Measurements from ENCODE around the gene TSC1.

DNA sequence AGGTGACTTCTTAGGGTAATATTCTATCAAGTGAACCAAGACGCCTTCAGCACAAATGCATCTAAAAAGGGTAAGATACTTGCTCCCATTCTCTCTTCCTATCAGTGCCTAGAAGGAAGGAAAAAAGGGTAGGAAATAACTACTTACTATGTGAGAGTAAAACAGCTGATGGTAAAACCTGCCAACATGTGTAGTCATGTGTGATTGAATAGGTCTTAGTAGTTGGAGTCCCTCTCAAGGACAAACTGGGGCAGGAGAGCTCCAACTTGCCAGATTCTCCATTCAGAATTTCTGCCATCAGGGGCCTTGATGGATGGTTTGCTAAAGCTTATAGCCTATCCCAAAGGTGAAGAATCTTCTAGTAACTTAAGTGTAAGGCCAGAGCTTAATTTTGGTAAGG lies 5.2 kb downstream of the TSC1 start:
- TF ChIP-seq, protein P1, sequence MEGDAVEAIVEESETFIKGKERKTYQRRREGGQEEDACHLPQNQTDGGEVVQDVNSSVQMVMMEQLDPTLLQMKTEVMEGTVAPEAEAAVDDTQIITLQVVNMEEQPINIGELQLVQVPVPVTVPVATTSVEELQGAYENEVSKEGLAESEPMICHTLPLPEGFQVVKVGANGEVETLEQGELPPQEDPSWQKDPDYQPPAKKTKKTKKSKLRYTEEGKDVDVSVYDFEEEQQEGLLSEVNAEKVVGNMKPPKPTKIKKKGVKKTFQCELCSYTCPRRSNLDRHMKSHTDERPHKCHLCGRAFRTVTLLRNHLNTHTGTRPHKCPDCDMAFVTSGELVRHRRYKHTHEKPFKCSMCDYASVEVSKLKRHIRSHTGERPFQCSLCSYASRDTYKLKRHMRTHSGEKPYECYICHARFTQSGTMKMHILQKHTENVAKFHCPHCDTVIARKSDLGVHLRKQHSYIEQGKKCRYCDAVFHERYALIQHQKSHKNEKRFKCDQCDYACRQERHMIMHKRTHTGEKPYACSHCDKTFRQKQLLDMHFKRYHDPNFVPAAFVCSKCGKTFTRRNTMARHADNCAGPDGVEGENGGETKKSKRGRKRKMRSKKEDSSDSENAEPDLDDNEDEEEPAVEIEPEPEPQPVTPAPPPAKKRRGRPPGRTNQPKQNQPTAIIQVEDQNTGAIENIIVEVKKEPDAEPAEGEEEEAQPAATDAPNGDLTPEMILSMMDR (conservative IDR thresholded peaks at IDR 0.05; ENCODE audit: low read depth in 2 of 2): no peak
- TF ChIP-seq NANOG (IDR thresholded peaks at IDR 0.05; ENCODE audit: borderline replicate concordance) (no peak), EZH2 (IDR thresholded peaks at IDR 0.05; ENCODE audit: low read depth, unreplicated experiment) (no peak), POLR2AphosphoS5 (IDR thresholded peaks at IDR 0.05; ENCODE audit: low read depth) (no peak), EZH2phosphoT487 (IDR thresholded peaks at IDR 0.05; ENCODE audit: unreplicated experiment) (no peak), JUNB (IDR thresholded peaks at IDR 0.05; ENCODE audit: unreplicated experiment) (no peak), STAT1 (IDR thresholded peaks at IDR 0.05; ENCODE audit: unreplicated experiment) (no peak), CREB1 (CRISPR knock-in tag; IDR thresholded peaks at IDR 0.05; ENCODE audit: low read depth) (no peak), ZNF114 (CRISPR knock-in tag; IDR thresholded peaks at IDR 0.05) (no peak)
- TF ChIP-seq, protein P2, sequence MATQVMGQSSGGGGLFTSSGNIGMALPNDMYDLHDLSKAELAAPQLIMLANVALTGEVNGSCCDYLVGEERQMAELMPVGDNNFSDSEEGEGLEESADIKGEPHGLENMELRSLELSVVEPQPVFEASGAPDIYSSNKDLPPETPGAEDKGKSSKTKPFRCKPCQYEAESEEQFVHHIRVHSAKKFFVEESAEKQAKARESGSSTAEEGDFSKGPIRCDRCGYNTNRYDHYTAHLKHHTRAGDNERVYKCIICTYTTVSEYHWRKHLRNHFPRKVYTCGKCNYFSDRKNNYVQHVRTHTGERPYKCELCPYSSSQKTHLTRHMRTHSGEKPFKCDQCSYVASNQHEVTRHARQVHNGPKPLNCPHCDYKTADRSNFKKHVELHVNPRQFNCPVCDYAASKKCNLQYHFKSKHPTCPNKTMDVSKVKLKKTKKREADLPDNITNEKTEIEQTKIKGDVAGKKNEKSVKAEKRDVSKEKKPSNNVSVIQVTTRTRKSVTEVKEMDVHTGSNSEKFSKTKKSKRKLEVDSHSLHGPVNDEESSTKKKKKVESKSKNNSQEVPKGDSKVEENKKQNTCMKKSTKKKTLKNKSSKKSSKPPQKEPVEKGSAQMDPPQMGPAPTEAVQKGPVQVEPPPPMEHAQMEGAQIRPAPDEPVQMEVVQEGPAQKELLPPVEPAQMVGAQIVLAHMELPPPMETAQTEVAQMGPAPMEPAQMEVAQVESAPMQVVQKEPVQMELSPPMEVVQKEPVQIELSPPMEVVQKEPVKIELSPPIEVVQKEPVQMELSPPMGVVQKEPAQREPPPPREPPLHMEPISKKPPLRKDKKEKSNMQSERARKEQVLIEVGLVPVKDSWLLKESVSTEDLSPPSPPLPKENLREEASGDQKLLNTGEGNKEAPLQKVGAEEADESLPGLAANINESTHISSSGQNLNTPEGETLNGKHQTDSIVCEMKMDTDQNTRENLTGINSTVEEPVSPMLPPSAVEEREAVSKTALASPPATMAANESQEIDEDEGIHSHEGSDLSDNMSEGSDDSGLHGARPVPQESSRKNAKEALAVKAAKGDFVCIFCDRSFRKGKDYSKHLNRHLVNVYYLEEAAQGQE (IDR thresholded peaks at IDR 0.05; ENCODE audit: unreplicated experiment): no peak
- TF ChIP-seq, protein P3, sequence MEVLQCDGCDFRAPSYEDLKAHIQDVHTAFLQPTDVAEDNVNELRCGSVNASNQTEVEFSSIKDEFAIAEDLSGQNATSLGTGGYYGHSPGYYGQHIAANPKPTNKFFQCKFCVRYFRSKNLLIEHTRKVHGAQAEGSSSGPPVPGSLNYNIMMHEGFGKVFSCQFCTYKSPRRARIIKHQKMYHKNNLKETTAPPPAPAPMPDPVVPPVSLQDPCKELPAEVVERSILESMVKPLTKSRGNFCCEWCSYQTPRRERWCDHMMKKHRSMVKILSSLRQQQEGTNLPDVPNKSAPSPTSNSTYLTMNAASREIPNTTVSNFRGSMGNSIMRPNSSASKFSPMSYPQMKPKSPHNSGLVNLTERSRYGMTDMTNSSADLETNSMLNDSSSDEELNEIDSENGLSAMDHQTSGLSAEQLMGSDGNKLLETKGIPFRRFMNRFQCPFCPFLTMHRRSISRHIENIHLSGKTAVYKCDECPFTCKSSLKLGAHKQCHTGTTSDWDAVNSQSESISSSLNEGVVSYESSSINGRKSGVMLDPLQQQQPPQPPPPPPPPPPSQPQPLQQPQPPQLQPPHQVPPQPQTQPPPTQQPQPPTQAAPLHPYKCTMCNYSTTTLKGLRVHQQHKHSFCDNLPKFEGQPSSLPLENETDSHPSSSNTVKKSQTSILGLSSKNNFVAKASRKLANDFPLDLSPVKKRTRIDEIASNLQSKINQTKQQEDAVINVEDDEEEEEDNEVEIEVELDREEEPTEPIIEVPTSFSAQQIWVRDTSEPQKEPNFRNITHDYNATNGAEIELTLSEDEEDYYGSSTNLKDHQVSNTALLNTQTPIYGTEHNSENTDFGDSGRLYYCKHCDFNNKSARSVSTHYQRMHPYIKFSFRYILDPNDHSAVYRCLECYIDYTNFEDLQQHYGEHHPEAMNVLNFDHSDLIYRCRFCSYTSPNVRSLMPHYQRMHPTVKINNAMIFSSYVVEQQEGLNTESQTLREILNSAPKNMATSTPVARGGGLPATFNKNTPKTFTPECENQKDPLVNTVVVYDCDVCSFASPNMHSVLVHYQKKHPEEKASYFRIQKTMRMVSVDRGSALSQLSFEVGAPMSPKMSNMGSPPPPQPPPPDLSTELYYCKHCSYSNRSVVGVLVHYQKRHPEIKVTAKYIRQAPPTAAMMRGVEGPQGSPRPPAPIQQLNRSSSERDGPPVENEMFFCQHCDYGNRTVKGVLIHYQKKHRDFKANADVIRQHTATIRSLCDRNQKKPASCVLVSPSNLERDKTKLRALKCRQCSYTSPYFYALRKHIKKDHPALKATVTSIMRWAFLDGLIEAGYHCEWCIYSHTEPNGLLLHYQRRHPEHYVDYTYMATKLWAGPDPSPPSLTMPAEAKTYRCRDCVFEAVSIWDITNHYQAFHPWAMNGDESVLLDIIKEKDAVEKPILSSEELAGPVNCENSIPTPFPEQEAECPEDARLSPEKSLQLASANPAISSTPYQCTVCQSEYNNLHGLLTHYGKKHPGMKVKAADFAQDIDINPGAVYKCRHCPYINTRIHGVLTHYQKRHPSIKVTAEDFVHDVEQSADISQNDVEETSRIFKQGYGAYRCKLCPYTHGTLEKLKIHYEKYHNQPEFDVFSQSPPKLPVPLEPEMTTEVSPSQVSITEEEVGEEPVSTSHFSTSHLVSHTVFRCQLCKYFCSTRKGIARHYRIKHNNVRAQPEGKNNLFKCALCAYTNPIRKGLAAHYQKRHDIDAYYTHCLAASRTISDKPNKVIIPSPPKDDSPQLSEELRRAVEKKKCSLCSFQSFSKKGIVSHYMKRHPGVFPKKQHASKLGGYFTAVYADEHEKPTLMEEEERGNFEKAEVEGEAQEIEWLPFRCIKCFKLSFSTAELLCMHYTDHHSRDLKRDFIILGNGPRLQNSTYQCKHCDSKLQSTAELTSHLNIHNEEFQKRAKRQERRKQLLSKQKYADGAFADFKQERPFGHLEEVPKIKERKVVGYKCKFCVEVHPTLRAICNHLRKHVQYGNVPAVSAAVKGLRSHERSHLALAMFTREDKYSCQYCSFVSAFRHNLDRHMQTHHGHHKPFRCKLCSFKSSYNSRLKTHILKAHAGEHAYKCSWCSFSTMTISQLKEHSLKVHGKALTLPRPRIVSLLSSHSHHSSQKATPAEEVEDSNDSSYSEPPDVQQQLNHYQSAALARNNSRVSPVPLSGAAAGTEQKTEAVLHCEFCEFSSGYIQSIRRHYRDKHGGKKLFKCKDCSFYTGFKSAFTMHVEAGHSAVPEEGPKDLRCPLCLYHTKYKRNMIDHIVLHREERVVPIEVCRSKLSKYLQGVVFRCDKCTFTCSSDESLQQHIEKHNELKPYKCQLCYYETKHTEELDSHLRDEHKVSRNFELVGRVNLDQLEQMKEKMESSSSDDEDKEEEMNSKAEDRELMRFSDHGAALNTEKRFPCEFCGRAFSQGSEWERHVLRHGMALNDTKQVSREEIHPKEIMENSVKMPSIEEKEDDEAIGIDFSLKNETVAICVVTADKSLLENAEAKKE (CRISPR knock-in tag; IDR thresholded peaks at IDR 0.05): no peak
- TF ChIP-seq, protein P4, sequence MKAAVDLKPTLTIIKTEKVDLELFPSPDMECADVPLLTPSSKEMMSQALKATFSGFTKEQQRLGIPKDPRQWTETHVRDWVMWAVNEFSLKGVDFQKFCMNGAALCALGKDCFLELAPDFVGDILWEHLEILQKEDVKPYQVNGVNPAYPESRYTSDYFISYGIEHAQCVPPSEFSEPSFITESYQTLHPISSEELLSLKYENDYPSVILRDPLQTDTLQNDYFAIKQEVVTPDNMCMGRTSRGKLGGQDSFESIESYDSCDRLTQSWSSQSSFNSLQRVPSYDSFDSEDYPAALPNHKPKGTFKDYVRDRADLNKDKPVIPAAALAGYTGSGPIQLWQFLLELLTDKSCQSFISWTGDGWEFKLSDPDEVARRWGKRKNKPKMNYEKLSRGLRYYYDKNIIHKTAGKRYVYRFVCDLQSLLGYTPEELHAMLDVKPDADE (IDR thresholded peaks at IDR 0.05): no peak

All from GM23338 (cell line).